ENCODE data around the gene FAM50A.

DNA sequence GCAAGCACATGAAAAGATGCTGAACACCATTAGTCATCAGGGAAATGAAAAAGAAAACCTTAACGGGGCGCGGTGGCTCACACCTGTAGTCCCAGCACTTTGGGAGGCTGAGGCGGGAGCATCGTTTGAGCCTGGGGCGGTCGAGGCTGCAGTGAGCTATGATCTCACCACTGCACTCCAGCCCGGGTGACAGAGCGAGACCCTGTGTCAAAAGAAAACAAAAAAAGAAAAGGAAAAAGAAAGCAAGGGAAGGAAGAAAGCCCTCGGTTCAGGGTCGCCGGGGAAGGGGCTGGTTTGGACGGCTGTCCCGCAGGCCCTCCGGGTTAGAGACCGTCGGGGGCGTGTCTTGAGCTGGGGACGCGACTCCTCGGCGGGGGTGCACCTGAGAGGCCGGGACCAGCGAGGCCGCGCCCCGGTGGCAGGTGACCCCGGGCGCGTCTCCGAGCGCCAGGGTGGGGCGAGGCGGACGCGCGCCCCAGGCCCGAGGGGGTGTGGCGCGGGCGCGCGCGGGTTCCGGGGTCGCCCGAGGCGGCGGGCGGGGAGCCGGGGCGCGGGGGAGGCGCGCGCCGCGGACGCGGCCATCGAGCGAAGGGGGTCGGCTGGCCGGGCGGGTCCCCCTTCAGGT is 13.7 kb downstream of the FAM50A start:
- TF ChIP-seq, protein P1, sequence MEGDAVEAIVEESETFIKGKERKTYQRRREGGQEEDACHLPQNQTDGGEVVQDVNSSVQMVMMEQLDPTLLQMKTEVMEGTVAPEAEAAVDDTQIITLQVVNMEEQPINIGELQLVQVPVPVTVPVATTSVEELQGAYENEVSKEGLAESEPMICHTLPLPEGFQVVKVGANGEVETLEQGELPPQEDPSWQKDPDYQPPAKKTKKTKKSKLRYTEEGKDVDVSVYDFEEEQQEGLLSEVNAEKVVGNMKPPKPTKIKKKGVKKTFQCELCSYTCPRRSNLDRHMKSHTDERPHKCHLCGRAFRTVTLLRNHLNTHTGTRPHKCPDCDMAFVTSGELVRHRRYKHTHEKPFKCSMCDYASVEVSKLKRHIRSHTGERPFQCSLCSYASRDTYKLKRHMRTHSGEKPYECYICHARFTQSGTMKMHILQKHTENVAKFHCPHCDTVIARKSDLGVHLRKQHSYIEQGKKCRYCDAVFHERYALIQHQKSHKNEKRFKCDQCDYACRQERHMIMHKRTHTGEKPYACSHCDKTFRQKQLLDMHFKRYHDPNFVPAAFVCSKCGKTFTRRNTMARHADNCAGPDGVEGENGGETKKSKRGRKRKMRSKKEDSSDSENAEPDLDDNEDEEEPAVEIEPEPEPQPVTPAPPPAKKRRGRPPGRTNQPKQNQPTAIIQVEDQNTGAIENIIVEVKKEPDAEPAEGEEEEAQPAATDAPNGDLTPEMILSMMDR (IDR thresholded peaks at IDR 0.05) = no peak
- TF ChIP-seq POLR2A (IDR thresholded peaks at IDR 0.05) = no peak

All from lower leg skin (tissue), 3 donors.